ENCODE results near the gene DOCK11. TPM values are rescaled to one million over a fixed set of nuclear protein-coding genes. Genes with fewer than 3 reads are reported as not detected.

DOCK11 gene
- total and polyA plus RNA-seq, 11 donors, result 1.8 to 26.3 (median 2.9) TPM

DNA sequence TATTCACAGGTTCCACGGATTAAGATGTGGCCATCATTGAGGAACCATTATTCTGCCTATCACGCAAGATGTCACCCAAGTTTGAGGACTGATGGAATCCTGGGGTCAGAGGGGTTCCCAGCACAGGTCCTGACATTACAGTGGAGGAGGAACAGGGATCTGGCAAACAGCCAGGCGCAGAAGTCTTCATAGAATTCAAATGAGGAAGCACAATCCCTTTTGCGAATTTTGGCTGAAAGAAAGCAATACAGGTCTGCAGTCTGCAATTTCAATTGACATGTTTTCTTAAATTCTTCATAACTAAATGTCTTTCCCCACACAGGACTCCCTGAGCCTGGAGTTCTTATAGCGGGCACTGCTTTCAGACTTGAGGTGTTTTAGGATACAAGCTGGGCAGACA is 14.5 kb downstream of the DOCK11 start:
- DNase-seq (peak in 2 of 5 donors; percentile 38 to 57), ATAC-seq (no peak)
- Histone ChIP-seq H3K27ac (no peak overlapping the region), H3K4me3 (no peak overlapping the region), H3K9me3 (peaks cover 0 to 6% (median 0%) of the 10 kb centered on the region in 12 donors), H3K4me1 (peaks cover 0 to 10% (median 0%) of the 10 kb centered on the region in 12 donors), H3K36me3 (no peaks in the 10 kb centered on the region), H3K27me3 (no peaks in the 10 kb centered on the region)
- WGBS, 4 donors, result 85 to 93% (median 89%) methylated on average over 5 of the region's 5 CpGs
- TF ChIP-seq POLR2A (IDR thresholded peaks at IDR 0.05), result no peak
- TF ChIP-seq CTCF (IDR thresholded peaks at IDR 0.05), result no peak
- intact Hi-C loops (cut with DNase I), result no loop called here

- Histone ChIP-seq H3K27ac (peak overlapping the region in 1 of 12 donors; percentile 50), H3K4me3 (no peak overlapping the region), H3K9me3 (peaks cover 0 to 7% (median 0%) of the 10 kb centered on the region in 12 donors), H3K27me3 (no peaks in the 10 kb centered on the region), H3K4me1 (peaks cover 0 to 7% (median 0%) of the 10 kb centered on the region in 12 donors), H3K36me3 (no peaks in the 10 kb centered on the region)
- 72 to 92% (median 83%) methylated on average over 6 of the region's 6 CpGs for WGBS, 4 donors
- intact Hi-C loops (cut with DNase I), result no loop called here
- ATAC-seq (no peak), DNase-seq (no peak)
- TF ChIP-seq CTCF (IDR thresholded peaks at IDR 0.05) (no peak), POLR2A (IDR thresholded peaks at IDR 0.05) (no peak)
These were observed 17.7 kb downstream of the DOCK11 start for GRCh38 chrX:118513120-118513898.

DNA sequence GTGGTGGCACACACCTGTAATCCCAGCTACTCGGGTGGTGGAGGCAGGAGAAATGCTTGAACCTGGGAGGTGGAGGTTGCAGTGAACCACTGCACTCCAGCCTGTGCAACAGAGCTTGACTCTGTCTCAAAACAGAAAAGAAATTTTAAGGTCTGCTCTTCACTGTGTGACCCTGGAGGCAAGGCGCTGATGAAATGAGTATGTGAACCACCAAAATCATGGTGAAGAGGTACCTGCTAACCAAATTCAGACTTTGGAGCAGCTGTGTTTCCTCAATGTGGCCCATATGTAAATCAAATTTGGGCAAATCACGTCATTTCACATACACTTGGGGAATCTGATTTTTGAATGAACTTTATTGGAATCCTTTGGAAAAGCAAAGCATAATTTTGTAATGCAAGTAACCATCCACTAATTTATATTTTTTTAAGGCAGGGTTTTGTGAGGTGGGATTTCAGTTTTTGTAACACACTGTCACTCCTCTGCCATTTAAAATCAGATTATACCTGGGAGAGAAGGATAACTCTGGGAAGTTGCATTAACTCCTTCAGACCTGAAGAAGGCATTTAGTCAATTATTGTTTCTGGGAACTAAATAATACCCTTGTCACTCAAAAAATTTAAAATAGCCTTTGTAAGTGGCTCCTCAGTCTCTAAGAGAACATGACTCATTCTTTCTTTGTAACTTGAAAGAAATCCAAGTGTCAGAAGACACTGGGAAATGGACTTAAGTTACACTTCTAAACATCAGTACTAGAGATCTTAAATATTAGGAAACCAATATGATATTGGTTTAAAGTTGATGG is 24.0 kb downstream of the DOCK11 start:
- TF ChIP-seq POLR2A (IDR thresholded peaks at IDR 0.05), result no peak
- TF ChIP-seq CTCF (IDR thresholded peaks at IDR 0.05), result no peak
- intact Hi-C loops (cut with DNase I), result no loop called here
- peaks cover 0 to 35% (median 0%) of the 10 kb centered on the region in 12 donors for H3K4me1 ChIP-seq
- H3K36me3 ChIP-seq, result no peaks in the 10 kb centered on the region
- ATAC-seq (peak in 1 of 4 donors; percentile 20), DNase-seq (no peak)
- whole genome bisulfite sequencing, 4 donors, result 58 to 82% (median 77%) methylated on average over 3 of the region's 3 CpGs
- no peak overlapping the region for H3K4me3 ChIP-seq
- H3K9me3 ChIP-seq, result peaks cover 0 to 7% (median 0%) of the 10 kb centered on the region in 12 donors
- H3K27ac ChIP-seq, result peak overlapping the region in 4 of 12 donors; percentile 6 to 30 (median 18)
- no peaks in the 10 kb centered on the region for H3K27me3 ChIP-seq
